Dermis microvascular lymphatic vessel endothelial cell (primary cell): ENCODE results near the gene RNF148. TPM values are rescaled to one million over a fixed set of nuclear protein-coding genes. Genes with fewer than 3 reads are reported as not detected.
"Not testable (repeated sequence)": the region's sequence is repeated elsewhere in the genome, so short reads cannot be mapped to it uniquely, and the experiment has no call there.

Source experiments
- DNase-seq, 2 donors: peaks; one replicate each; pipeline versions ENCODE4 v3.0.0 to v3.0.0-alpha.2; 2010; ENCODE audit warnings: low read depth in 2 of 2
- total RNA-seq: library from RNA; depleted of rRNA; stranded (reverse); fragments of >200 nt; gene quantifications from 2 replicates; pipeline ENCODE4 v1.2.1, GENCODE V29; 2014

The RNF148 gene
- total RNA-seq, 1 donor from 2014 or later = 0.51 TPM

GRCh38 chr7:122691569-122692235 lies 11.0 kb downstream of the RNF148 start:
- DNase-seq = no peak

- no peak for DNase-seq
These were observed 13.2 kb downstream of the RNF148 start for GRCh38 chr7:122689346-122690109.

- DNase-seq = no peak
These were observed 14.2 kb downstream of the RNF148 start for GRCh38 chr7:122688400-122688998.

GRCh38 chr7:122686360-122686878 lies 16.3 kb downstream of the RNF148 start:
- DNase-seq = no peak

GRCh38 chr7:122684504-122684903 lies 18.2 kb downstream of the RNF148 start:
- DNase-seq = no peak

- no peak for DNase-seq
These were observed 19.7 kb downstream of the RNF148 start for GRCh38 chr7:122682815-122683550.

GRCh38 chr7:122681186-122681585 lies 21.5 kb downstream of the RNF148 start:
- not testable (repeated sequence) for DNase-seq

GRCh38 chr7:122679813-122680212 lies 22.9 kb downstream of the RNF148 start:
- no peak for DNase-seq

- not testable (repeated sequence) for DNase-seq
These were observed 23.4 kb downstream of the RNF148 start for GRCh38 chr7:122679269-122679709.

GRCh38 chr7:122677149-122677548 lies 25.6 kb downstream of the RNF148 start:
- DNase-seq = no peak

- peak in 1 of 2 donors; percentile 33 for DNase-seq
These were observed 26.3 kb downstream of the RNF148 start for GRCh38 chr7:122676466-122676865.

GRCh38 chr7:122675621-122676020 lies 27.1 kb downstream of the RNF148 start:
- DNase-seq = no peak

- peak in 1 of 2 donors; percentile 24 for DNase-seq
These were observed 27.7 kb downstream of the RNF148 start for GRCh38 chr7:122675011-122675410.

GRCh38 chr7:122674502-122674901 lies 28.2 kb downstream of the RNF148 start:
- peak in 1 of 2 donors; percentile 79 for DNase-seq

GRCh38 chr7:122673951-122674350 lies 28.8 kb downstream of the RNF148 start:
- DNase-seq = no peak

- no peak for DNase-seq
These were observed 30.2 kb downstream of the RNF148 start for GRCh38 chr7:122672536-122672935.

- no peak for DNase-seq
These were observed 39.0 kb downstream of the RNF148 start for GRCh38 chr7:122663733-122664132.

- DNase-seq = no peak
These were observed 43.9 kb downstream of the RNF148 start for GRCh38 chr7:122658856-122659255.

- DNase-seq = no peak
These were observed 49.0 kb downstream of the RNF148 start for GRCh38 chr7:122653685-122654084.

GRCh38 chr7:122652876-122653275 lies 49.8 kb downstream of the RNF148 start:
- peak; percentile 69 to 92 for DNase-seq
